ENCODE results near the gene ITGB3.
"Not testable (repeated sequence)": the region's sequence is repeated elsewhere in the genome, so short reads cannot be mapped to it uniquely, and the experiment has no call there.

Gene ITGB3

DNA sequence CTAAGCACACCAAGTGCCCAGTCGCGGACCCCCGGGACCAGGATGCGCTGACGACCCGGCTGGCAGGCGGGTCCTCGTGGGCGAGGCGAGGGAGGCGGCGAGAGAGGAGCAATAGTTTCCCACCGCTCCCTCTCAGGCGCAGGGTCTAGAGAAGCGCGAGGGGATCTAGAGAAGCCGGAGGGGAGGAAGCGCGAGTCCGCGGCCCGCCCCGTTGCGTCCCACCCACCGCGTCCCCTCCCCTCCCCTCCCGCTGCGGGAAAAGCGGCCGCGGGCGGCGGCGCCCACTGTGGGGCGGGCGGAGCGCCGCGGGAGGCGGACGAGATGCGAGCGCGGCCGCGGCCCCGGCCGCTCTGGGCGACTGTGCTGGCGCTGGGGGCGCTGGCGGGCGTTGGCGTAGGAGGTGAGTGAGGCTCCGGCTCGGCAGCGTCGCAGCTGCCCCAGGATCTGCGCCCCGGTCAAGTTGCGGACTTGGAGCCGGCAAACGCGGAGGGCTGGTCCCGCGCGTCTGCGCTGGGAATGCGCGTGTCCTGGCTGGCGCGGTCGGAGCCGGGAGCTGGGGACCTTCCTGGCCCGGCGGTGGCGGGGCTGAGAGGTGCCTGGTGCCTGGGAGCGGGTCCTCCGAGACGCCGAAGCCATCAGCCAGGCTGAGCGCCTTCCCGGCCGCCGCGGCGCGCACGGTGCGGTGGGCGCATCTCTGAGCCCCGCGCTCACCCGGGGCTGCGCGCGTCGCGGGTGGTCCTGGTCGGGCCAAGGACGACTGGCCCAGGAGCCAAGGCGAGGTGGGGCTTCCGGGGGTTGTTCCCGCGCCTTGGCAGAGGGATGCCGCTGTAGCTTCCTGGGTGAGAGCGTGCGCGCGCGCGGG lies at the start of gene ITGB3:
TSS of gene ITGB3 (plus strand) at position 287 of the 862 bp plus-strand sequence. CDS start at position 322, 35 bp downstream.
- peak; percentile 85 for DNase-seq

DNA sequence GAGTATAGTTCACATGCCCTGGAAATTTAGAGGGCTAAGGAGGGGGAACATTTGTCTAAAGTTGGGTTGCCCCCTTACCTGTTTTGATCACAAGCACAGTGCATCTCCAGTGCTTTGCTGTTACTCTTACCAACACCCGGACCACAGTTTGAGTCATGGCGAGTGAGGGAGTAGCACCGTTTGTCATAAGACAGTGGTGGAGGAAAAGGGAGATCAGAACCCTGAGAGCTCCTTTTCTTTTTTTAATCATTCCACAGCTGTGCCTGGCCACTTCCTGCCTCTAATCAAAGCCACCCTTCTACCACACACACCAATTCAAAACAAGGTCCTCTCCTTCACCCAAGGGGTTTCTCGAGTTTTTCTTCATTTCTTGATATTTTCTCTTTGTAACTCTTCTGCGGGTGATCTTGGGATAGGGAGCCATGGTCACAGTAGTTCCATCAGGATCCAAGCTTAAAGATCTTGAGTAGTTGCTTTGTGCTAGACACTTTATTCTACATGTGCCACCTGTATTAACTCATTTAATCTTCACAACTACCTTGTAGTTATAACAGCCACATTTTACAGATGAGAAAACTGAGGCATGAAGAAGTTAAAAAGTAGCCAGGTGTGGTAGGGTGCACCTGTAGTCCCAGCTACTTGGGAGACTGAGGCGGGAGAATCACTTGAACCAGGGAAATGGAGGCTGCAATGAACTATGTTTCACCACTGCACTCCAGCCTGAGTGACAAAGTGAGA lies 49.5 kb upstream of the ITGB3 start:
- peak; percentile 71 for DNase-seq

DNA sequence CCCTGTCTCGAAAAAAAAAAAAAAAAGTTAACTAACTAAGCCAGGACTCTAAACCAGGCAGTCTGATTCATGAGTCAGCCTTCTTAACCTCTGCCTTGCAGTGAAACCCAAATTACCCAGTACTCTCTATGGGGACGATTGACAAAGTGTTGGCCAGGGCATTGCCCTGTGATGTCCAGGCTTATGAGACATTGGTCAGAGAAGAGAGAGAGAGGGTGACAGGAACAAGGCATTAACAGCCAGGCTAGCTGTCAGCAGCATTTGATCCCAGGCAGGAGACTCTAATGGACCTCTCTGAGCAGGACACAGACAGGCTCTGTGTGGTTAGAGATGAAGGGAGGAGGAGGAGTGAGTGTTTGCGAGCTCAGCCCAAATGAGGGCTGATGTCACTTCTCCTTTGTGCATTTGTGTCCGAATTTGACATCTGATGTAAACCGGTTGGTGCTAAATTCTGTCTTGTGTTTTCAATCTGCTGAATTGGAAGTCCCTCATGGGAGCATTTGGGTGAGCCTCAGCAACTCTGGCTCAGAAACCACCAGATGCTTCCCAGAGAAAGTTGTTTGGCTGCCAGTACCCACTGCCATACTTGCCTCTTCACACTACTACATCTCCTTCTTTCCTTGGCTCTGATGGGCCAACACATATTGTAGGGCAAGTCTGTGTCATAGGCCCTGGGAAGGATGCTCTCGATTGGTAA lies 48.8 kb upstream of the ITGB3 start:
- peak; percentile 48 for DNase-seq

DNA sequence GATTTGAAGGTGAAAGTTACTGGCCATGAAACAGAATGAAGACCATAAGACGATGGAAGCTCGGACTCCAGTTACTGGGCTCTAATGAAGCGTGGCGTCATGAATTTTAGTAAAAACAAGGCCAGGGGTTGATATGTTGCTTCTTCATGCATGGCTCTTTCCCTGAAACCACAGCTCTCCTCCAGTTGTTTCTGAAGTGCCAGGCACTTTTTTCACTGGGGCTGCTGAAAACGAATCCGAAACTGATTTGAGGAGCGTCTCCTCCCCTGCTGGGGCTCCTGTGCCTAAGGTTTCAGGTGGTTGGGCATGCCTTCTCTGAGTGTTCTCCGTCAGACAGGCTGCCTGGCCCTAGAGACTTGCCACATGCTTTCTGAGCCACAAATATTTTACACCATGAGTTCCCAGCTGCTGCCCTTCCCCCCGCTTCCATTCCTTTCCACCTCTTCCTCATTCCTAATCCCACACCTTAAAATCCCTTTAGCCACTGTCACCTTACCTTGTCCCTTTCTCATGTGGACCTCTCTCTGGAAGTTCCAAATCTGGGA lies 48.1 kb upstream of the ITGB3 start:
- no peak for DNase-seq

DNA sequence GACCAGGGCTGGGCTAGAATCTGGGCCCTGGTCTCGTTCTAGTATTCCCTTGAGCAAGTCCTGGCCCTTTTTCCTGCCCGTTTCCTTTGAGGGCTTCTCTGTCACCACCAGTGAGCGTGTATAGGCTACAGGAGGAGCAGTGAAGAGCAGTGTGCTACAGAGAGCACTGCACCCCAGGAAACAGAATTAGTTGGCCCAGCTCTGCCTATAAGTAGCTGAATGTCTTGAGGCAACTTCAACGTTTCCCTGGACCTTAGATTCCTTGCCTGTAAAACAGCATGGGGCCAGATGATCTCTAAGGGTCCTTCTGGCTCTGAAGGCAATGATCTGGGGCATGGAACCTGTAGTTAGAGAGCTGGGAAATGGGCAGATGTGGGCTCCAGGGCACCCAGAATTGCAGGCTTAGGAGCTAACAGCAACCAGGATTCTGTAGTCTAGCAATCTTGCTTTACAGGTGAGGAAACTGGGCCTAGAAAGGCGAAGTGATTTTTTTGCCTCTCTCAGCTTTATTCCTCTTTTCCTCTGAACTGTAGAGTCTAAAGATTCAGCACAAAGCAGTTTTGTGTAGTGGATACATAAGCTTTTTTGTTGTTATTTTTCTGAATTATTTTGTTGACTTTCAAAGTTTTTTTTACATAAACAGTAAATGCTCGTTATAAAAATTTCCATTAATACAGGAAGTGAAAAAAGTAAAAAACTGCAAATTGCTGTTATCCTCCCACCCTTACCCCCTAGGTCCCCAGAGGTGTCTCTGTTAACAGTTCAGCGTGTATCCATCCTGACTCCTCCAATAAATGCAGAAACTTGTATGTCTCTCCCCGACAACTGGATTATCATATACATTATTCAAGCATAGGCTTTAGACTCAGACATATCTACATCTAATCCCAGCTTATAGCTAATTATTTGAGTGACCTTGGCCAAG lies 46.2 kb upstream of the ITGB3 start:
- DNase-seq: no peak

DNA sequence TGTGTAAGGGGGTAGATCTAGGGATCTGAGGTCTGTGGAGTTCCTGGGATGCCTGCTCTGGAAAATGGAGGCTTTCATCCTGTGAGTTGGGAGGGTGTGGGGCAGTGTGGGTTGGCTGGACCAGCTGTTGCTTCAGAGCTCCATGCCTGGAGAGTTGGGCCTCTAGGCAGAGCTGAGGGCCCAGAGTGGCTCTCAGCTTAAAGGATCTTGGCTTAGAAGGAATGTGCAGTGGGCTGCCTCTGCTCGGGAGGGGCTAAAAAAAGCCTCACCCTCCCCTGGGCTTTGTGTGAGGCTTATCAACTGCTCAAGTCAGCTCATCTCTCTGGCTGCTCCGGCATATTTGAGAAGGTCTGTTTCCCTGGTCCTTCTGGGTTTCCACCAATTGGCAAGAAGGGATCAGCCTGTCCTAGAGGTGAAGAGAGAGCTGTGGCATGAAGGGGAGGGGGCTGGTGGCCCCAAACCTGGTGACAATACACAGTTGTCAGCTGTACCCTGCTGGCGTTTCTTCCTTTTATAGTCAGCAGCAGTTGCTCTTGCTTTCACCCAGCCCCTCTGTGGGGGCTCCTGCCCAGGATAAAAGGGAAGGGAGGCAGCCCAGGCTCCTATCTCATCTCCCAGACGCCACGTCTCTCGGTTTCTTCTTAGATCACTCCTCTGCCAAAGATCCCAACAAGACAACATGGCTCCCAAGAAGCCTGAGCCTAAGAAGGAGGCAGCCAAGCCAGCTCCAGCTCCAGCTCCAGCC lies 44.7 kb upstream of the ITGB3 start, which contains the start of gene MYL4:
TSS of gene MYL4 (plus strand) at position 605 of the 745 bp plus-strand sequence. CDS start at position 680, 75 bp downstream.
- DNase-seq: peak; percentile 83

DNA sequence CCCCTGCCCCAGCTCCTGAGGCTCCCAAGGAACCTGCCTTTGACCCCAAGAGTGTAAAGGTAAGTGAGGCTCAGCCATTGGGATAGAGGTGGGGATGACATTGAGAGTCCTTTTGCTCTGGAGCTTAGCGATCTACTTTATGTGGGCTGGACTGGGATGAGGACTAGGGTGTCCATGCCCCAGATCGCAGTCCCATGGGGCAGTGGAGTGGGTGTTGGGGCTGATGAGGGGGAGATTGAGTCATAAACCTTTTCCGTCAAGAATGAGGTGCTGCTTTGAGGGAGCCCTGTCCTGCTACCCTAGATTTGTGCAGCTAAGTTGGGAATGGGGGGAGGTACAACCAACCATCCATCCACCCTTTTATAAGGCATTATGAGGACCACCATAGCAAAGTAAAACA lies 44.1 kb upstream of the ITGB3 start:
- DNase-seq: no peak

DNA sequence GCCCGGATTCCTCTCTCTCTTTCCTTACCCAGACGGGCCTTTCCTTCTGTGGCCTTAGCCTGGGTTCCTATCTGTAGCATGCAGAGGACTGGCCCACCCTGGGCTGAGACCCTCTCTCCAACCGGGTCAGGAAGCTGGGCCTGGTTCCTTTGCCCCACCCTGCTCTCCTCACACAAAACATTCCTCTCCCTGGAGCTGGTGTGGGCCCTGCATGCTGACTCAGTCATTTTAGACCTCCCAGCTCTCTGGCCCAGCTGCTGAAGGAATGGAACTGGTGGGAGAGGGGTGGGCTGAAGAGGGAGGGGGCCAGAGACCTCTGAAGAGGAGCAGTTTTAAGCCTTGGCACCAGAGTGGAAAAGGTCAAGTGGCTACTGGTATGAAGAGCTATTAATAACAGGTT lies 43.5 kb upstream of the ITGB3 start:
- no peak for DNase-seq

DNA sequence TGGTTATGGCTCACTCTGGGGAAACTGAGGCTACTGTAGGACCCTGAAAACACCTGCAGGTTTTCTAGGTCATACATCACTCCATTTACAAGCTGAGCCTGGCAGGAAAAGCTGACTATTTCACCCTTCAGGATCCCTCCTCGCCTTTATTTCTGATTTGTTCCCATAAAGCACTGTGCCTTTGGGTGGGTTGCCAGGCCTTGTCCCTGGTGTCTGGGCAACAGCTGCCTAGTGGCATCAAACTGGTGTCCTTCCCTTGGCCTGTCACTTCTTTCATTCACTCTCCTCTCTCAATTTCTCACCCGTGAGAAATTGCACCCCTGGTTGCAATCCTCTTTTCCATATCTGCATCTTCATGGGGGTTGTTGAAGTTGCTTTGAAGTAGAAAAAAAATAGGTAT lies 42.8 kb upstream of the ITGB3 start:
- no peak for DNase-seq

DNA sequence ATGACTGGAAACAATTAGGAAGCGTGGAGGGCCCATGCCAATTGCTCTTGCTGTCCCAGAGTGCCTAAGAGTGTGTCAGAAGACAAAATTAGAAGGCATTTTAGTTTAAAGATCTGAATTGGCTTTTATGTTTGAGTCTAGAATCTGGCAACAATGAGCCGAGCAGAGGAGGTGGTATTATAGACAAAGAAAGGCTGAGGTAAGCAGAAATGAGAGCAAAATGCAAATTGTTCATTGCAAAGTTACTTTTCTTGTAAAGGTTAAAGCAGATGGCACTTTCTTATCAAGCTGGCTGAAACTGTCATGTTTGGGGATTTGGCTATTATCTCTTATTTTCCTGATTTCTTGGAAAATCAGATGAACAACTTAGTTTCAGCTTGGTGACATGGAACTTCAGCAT lies 41.2 kb upstream of the ITGB3 start:
- DNase-seq: no peak

DNA sequence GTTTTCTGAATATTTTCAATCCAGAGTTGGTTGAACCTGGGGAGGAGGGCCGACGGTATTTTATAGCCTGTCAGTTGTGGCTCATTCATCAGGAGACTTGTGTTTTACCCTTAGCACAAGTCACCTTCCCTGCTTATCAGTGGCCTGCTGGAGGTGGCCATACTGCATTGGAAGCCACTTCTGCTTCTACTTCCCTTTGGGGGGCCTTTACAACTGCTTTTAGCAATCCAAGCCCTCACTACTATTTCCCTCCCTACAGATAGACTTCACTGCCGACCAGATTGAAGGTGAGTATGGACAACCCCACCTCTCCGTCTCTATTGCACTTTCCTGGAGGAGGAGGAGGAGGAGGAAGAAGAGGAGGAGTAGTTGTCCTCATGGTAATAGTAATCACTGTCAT lies 40.1 kb upstream of the ITGB3 start:
- peak; percentile 52 for DNase-seq

DNA sequence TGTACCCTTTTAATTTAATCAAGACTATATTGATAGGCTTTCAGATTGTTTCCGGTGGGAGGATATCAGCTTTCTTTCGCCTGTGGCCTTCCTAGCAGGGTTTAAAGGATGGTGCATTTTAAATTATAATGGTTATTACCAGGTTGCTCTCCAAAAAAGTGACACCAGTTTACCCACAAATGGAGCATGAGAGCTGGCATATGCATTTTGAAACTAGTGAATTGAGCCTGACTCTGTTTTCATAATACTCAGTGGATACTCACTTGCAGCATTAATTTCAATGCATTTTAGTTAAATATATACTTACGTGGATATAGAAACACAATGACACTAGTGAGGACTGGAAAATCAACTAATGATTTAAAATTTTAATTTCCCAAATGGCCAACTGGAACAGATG lies 38.7 kb upstream of the ITGB3 start:
- no peak for DNase-seq

DNA sequence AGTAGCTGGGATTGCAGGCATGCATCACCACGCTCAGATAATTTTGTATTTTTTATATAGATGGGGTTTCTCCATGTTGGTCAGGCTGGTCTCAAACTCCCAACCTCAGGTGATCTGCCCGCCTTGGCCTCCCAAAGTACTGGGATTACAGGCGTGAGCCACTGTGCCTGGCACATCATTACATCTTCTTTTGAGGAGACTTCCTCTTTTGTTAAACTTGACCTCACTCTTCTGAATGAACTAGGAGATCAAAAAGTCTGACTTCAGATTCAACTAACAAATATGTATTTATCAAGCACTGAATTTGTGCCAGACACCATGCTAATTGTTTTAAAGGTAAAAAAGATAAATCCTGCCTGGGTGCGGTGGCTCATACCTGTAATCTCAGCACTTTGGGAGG lies 36.8 kb upstream of the ITGB3 start:
- not testable (repeated sequence) for DNase-seq

DNA sequence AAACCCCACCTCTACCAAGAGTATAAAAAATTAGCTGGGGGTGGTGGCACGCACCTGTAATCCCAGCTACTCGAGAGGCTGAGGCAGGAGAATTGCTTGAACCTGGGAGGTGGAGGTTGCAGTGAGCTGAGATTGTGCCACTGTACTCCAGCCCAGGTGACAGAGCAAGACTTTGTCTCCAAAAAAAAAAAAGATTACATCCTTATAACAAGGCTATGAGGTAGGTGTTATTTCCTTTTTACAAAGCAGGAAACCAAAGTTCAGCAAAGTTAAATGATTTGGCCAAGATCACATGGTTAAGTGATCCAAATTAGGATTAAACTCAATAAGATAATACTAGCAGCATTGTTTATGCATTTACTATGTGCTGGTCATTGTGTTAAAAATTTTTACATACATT lies 36.3 kb upstream of the ITGB3 start:
- DNase-seq: not testable (repeated sequence)

DNA sequence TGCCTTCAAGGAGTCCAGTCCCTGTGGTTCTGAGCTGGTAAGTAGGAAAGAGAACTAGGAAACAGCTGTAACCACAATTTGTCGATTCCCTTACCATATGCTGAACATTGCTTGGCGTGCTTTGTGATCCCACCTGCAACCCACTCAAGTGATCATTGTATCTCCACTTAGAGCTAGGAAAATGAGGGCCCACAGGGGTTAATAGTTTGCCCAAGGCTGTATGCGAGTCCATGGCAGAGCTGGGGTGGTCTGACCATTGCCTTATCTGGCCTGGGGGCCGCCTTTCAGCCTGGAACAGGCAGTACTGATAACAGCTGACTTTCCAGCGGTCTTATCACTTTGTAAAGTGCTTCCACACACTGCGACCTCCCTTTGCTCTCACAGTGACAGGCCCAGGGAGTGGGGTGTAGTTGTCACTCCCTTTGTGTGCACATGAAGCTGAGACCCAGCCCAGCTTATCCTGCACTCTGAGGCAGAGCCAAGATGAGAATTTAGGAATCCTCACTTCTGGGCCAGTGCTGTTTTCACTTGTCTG lies 34.7 kb upstream of the ITGB3 start:
- DNase-seq: peak; percentile 96

DNA sequence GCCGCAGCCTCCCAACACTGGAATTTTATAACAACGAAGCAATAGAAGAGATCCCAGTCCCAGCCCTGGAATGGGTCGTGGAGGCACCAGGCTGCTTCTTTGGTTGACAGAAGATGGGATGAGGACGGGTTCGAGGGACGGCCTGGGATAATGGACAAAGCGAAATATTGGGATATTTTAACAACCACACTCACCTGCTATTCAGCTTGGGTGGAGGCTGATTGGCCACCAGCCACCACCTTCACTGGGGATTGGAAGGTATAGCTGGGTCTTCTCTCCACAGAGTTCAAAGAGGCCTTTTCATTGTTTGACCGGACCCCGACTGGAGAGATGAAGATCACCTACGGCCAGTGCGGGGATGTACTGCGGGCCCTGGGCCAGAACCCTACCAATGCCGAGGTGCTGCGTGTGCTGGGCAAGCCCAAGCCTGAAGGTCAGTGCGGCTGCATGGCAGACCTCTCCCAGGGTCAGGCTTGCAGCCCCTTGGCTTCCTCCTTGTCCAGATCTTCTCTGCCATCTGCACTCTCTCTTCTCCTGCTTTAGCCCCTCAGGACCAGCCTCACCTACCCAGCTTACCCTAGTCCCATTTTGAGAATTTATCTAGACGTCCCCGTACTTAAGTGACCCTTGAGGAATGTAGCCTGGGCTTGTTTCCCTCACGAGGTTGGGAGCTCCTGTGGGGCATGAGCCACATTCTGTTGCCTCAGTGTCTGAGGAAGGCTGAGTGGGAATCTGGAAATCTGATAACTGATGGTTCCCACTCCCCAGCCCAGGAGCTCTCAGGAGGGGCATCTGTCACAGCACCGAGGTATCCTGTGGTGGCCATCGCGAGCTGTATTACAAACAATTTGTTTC lies 33.8 kb upstream of the ITGB3 start:
- no peak for DNase-seq

DNA sequence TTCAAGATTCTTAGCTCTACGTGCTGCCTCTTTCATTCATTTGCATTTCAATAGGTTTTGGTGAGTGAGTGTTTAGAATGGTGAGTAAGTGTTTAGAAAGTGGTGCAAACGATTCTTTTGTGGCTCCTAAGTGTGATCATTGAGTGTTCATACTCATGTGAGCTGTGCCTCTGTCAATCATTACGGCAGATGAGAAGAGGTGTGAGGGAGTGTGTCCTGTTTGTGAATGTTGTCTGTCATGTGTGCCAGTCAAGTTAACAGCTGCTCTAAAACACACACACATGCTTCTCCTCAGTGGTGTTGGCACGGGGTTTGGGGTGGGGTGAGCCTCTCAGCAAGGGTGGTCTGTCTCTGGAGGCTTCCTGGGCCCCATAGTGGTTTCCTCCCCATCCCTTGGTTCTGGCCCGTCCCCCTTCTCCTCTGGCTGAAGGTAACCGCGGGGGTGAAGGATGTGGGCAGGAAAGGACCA lies 33.1 kb upstream of the ITGB3 start:
- no peak for DNase-seq

DNA sequence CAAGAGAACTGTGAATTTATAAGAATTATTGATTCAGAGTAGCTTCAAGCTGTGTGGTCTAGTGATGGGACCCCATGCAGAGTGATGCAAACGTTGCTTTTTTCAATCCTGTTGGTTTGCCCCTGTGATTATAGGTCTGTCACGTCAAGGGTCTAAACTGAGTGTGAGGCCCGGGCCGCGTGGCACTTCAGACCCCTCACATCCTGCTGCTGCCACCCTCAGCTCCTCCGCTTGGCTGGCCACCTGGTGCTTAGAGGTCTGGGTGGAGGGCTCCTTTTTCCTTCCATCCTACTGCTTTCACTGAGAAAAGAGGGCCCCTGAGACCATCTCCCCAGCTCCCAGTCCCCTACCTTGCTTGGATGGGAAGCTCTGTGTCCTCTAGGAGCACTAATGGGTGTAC lies 32.5 kb upstream of the ITGB3 start:
- DNase-seq: no peak

DNA sequence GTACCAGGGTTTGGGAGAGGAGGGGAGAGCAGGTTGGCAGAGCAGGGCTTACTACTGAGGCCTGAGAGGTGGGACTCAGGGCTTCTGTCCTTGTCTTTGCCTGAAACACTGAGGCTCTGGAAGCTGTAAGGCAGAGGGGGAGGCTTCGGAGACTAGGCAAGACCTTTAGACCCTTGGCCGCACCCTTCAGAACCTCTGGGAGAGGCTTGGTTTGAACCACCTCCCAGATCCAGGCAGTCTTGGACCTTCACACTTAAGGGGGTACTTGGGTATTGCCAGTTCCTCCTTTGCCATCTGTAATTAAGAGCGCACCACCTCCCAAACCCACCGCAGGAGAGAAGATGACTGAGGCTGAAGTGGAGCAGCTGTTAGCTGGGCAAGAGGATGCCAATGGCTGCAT lies 31.6 kb upstream of the ITGB3 start:
- DNase-seq: no peak

DNA sequence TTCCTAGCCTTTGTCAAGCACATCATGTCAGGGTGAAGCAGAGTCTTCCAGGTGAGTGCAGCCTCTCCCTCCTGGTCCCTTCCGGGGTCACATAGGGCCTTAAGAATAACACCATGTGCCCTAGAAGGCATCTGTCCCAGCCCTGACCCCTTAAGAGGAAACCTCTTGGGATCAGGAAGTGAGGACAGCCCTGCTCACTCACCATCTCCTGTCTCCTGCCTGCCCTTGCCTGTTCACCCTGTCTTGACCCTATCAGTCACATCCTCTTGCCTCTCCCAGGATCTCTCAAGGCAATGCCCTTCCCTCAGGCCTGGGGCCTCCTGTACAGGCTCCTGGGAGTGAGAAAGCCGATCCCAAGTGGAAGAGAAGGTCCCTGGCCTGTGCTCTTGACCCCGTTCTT lies 30.6 kb upstream of the ITGB3 start:
- no peak for DNase-seq

All from hematopoietic multipotent progenitor cell treated with erythropoietin and hydrocortisone succinate and interleukin-3 and kit ligand, for 6 days (in vitro differentiated cells).